Stimulated activated CD4-positive, alpha-beta T cell treated with anti-CD3 and anti-CD28 coated beads, Interleukin-4, amount 100 ng/mL, for 4 hours (primary cell): ENCODE results near the gene SLC16A1.

ENCODE experiments used
- DNase-seq, 2 experiments: peaks; one replicate each; pipeline ENCODE4 v3.0.0-alpha.2; 2020

SLC16A1 gene

GRCh38 chr1:112878321-112878720, 77.7 kb downstream of the SLC16A1 start:
- no peak for DNase-seq

GRCh38 chr1:112877750-112878149, 78.2 kb downstream of the SLC16A1 start:
- no peak for DNase-seq

- no peak for DNase-seq
Measured at GRCh38 chr1:112876315-112876714, 79.7 kb downstream of the SLC16A1 start.

GRCh38 chr1:112872551-112872962, 83.4 kb downstream of the SLC16A1 start:
- DNase-seq, result no peak

- no peak for DNase-seq
Measured at GRCh38 chr1:112870887-112871646, 84.9 kb downstream of the SLC16A1 start.

GRCh38 chr1:112869895-112870294, 86.1 kb downstream of the SLC16A1 start:
- no peak for DNase-seq

GRCh38 chr1:112868191-112868590, 87.8 kb downstream of the SLC16A1 start:
- no peak for DNase-seq

GRCh38 chr1:112866981-112867380, 89.0 kb downstream of the SLC16A1 start:
- DNase-seq, result no peak

- no peak for DNase-seq
Measured at GRCh38 chr1:112866151-112866550, 89.8 kb downstream of the SLC16A1 start.

GRCh38 chr1:112862753-112863426, 93.1 kb downstream of the SLC16A1 start:
- DNase-seq, result no peak
